GM15510 (cell line): ENCODE measurements around the gene SBNO2.

Experiments used
- POLR2A ChIP-seq: IDR thresholded peaks from 3 replicates; pipeline ENCODE4 v1.6.1; 2011; ENCODE audit warnings: borderline replicate concordance; ENCODE audit not compliant: insufficient read length; ENCODE audit errors: extremely low read depth

Gene SBNO2

DNA sequence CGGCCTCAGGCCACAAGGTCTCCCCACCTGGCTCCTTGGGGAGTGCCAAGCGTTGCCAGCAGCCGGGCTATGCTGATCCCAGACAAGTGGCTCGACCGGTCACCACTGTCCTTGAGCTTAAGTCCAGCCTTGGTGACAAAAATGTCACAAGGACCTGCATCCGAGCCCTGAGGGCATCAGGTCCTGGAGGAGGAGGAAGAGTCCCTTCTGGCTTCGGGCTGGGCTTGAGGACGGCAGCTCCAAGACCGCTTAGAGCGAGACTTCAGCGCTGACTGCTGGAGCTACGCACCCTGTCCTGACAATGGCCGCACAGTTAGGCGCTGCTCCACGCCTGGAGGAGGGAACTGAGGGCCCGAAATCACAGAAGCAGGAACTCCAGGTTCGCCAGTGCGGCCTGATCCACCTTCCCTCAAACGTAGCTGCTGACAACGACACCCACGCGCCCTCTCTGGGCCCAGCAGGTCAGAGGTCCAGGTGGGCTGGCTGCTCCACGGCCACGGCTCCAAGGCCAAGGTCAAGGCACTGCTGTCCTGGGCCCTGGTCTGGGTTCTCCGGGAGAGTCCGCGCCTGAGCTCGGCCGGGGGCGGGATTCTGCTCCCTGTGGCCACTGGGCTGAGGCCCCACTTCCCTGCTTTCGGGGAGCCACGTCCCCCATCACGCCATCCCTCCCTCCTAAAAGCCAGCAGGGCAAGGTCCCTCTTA, 7.0 kb downstream of the SBNO2 start:
- no peak for TF ChIP-seq POLR2A

GRCh38 chr19:1164684-1165531, 9.2 kb downstream of the SBNO2 start:
- no peak for TF ChIP-seq POLR2A

DNA sequence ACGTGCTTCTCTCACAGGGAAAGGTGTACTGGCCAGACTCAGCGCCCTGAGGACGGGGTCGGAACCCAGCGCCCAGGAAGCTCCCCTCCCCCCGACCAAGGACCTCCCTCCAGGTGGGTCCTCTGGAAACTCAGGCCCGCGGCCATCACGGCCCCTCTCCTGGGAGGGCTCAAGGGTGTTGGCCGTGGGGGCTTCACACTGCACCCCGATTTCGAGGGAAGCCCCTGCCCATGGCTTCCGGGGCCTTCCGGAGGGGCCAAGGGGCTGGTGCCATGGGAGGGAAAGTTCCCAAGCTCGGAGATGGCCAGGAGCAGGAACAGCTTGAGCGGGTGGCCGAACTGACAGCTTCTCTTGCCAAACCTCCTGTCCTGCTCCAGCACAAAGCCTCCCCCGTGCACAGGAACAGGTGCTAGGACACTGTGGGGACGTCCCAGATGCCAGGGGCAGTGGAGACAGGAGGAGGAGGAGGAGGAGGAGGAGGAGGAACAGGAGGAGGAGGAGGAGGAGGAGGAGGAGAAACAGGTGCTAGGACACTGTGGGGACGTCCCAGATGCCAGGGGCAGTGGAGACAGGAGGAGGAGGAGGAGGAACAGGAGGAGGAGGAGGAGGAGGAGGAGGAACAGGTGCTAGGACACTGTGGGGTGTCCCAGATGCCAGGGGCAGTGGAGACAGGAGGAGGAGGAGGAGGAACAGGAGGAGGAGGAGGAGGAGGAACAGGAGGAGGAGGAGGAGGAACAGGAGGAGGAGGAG, 10.0 kb downstream of the SBNO2 start:
- TF ChIP-seq POLR2A: no peak

- TF ChIP-seq POLR2A: no peak
Observed at GRCh38 chr19:1163283-1163933, 10.7 kb downstream of the SBNO2 start.

GRCh38 chr19:1162404-1163282, 11.4 kb downstream of the SBNO2 start:
- TF ChIP-seq POLR2A: no peak

DNA sequence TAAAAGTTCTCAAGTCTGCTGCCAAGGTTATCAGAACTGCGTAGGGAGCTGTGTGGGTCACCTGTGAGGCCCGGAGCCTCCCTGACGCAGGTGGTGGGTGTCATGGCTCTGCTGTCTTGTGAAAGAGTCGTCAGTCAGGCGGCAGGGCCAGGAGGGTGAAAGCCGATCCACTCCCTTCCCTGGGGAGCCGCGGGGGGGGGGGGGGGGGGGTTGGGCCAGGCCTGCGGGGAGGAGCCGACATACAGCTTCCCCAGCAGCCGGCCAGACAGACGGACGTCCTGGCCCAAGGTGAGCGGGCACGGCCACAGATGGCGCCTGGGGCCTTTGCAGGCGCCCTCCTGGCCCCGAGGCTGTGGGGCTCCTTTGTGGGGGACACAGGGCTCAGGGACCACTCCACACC, 12.4 kb downstream of the SBNO2 start:
- TF ChIP-seq POLR2A: no peak

- no peak for TF ChIP-seq POLR2A
Observed at GRCh38 chr19:1159864-1160595, 14.0 kb downstream of the SBNO2 start.

DNA sequence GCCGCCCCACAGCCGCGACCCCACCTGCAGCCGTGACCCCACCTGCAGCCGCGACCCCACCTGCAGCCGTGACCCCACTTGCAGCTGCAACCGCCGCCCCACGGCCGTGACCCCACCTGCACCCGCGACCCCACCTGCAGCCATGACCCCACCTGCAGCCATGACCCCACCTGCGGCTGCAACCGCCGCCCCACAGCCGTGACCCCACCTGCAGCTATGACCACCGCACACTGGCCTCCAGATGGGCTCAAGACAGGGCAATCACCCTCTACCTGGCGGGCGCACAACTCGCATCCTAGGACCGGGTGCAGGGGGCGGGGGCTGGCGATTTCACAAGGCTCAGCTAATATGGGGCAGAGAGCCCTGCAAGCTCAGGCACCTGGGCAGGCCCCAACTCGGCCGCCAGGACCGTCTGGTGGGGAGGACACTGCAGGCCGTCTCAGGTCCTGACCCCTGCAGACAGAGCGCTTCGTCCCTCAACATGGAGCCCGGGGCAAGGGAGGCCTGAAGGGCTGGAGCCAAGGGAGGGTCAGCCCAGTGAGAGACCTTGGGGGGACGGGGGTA, 15.1 kb downstream of the SBNO2 start:
- no peak for TF ChIP-seq POLR2A

- no peak for TF ChIP-seq POLR2A
Observed at GRCh38 chr19:1157931-1158884, 15.9 kb downstream of the SBNO2 start.

DNA sequence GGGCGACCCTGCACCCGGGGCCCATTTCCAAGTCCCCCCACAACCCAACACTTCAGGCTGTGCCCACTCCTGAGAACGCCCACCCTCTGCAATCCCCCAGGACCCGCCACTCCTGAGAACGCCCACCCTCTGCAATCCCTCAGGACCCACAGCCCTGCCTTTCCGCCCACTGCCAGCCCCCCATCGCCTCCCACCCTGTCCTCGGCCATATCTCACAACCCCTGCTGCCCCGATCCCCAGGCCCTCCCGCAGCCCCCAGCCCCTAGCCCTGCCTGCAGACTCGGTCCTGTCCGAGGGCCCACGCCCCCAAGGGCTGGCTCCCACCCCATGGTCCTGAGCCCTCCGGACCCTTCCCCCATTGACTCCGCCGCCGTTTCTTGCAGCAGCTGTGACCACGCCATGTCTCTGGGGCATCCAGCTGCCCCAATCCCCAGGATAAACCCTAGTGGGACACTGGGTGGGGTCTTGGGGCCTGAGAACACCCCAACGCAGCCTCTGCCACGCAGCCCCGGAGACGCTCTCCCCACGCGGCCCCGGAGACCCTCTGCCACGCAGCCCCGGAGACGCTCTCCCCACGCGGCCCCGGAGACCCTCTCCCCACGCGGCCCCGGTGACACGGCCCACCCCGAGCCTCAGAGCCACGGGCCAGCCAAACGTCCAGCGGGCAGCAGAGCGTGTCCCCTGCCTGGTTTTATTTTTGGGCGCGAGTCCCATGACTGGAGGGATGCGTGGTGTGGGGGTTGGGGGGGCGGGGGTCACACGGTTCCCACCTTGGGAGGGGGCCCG, 17.0 kb downstream of the SBNO2 start:
- no peak for TF ChIP-seq POLR2A

- no peak for TF ChIP-seq POLR2A
Observed at GRCh38 chr19:1156305-1156801, 17.7 kb downstream of the SBNO2 start.
